Measurements from ENCODE around the gene TIAM2.
"Not testable (repeated sequence)": the region's sequence is repeated elsewhere in the genome, so short reads cannot be mapped to it uniquely, and the experiment has no call there.

The TIAM2 gene

GRCh38 chr6:154995254-154996015, at the start of gene TIAM2:
Gene TIAM2 (plus strand): TSS chr6:154995315. CDS start chr6:155129224, 133,909 bp downstream.
- no peak for DNase-seq (ENCODE audit: low read depth)

GRCh38 chr6:154950979-154951344, 44.2 kb upstream of the TIAM2 start:
- no peak for DNase-seq (ENCODE audit: low read depth)

- DNase-seq (ENCODE audit: low read depth): no peak
Observed at GRCh38 chr6:154951345-154952200, 43.5 kb upstream of the TIAM2 start.

GRCh38 chr6:154953644-154954043, 41.5 kb upstream of the TIAM2 start:
- DNase-seq (ENCODE audit: low read depth): no peak

- DNase-seq (ENCODE audit: low read depth): no peak
Observed at GRCh38 chr6:154954347-154954746, 40.8 kb upstream of the TIAM2 start.

- DNase-seq (ENCODE audit: low read depth): no peak
Observed at GRCh38 chr6:154956771-154957522, 38.2 kb upstream of the TIAM2 start.

- DNase-seq (ENCODE audit: low read depth): no peak
Observed at GRCh38 chr6:154958469-154958868, 36.6 kb upstream of the TIAM2 start.

GRCh38 chr6:154960299-154960843, 34.7 kb upstream of the TIAM2 start:
- DNase-seq (ENCODE audit: low read depth): no peak

- DNase-seq (ENCODE audit: low read depth): no peak
Observed at GRCh38 chr6:154960854-154961530, 34.1 kb upstream of the TIAM2 start.

- DNase-seq (ENCODE audit: low read depth): no peak
Observed at GRCh38 chr6:154962753-154963152, 32.4 kb upstream of the TIAM2 start.

GRCh38 chr6:154966065-154966770, 28.9 kb upstream of the TIAM2 start:
- not testable (repeated sequence) for DNase-seq (ENCODE audit: low read depth)

- no peak for DNase-seq (ENCODE audit: low read depth)
Observed at GRCh38 chr6:154969796-154970195, 25.3 kb upstream of the TIAM2 start.

GRCh38 chr6:154974485-154975149, 20.5 kb upstream of the TIAM2 start:
- no peak for DNase-seq (ENCODE audit: low read depth)

GRCh38 chr6:154977588-154977987, 17.5 kb upstream of the TIAM2 start:
- no peak for DNase-seq (ENCODE audit: low read depth)

GRCh38 chr6:154980273-154981078, 14.6 kb upstream of the TIAM2 start:
- DNase-seq (ENCODE audit: low read depth): no peak

GRCh38 chr6:154981079-154981870, 13.8 kb upstream of the TIAM2 start:
- no peak for DNase-seq (ENCODE audit: low read depth)

- DNase-seq (ENCODE audit: low read depth): no peak
Observed at GRCh38 chr6:154984146-154984545, 11.0 kb upstream of the TIAM2 start.

- DNase-seq (ENCODE audit: low read depth): no peak
Observed at GRCh38 chr6:154986787-154987235, 8.3 kb upstream of the TIAM2 start.

GRCh38 chr6:154989448-154989847, 5.7 kb upstream of the TIAM2 start:
- no peak for DNase-seq (ENCODE audit: low read depth)

Measured in stimulated activated CD8-positive, alpha-beta memory T cell treated with anti-CD3 and anti-CD28 coated beads, Interleukin-12 subunit alpha, Interleukin-12 subunit beta, amount 100 ng/mL, for 1 hour (primary cell).